Coronary artery (tissue), 2 donors: ENCODE measurements around the gene RNF121.

Experiments
- DNase-seq: peaks from one replicate; pipeline ENCODE4 v3.0.0-alpha.2; 2017; ENCODE audit warnings: low spot score
- H3K27ac ChIP-seq, 2 donors: fragments of 200-600 bp; sonication (generic); one replicate each; pipeline ENCODE4 v1.5.1; 2016 to 2019
- H3K4me3 ChIP-seq: fragments of 200-600 bp; sonication (generic); 2 replicates; pipeline ENCODE4 v1.5.1; 2016; ENCODE audit warnings: mild to moderate bottlenecking, moderate library complexity
- TF ChIP-seq, protein P1 (sequence below): fragments of 200-600 bp; sonication (generic); IDR thresholded peaks from one replicate; pipeline ENCODE4 v1.5.1; 2019; ENCODE audit warnings: antibody characterized with exemption

The RNF121 gene

GRCh38 chr11:71955898-71956456 lies 27.1 kb downstream of the RNF121 start:
- Histone ChIP-seq H3K4me3 (no peak overlapping the region), H3K27ac (no peak overlapping the region)
- TF ChIP-seq, protein P1, sequence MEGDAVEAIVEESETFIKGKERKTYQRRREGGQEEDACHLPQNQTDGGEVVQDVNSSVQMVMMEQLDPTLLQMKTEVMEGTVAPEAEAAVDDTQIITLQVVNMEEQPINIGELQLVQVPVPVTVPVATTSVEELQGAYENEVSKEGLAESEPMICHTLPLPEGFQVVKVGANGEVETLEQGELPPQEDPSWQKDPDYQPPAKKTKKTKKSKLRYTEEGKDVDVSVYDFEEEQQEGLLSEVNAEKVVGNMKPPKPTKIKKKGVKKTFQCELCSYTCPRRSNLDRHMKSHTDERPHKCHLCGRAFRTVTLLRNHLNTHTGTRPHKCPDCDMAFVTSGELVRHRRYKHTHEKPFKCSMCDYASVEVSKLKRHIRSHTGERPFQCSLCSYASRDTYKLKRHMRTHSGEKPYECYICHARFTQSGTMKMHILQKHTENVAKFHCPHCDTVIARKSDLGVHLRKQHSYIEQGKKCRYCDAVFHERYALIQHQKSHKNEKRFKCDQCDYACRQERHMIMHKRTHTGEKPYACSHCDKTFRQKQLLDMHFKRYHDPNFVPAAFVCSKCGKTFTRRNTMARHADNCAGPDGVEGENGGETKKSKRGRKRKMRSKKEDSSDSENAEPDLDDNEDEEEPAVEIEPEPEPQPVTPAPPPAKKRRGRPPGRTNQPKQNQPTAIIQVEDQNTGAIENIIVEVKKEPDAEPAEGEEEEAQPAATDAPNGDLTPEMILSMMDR: no peak
- no peak for DNase-seq

- TF ChIP-seq, protein P1: no peak
- no peak for DNase-seq
- Histone ChIP-seq H3K4me3 (no peak overlapping the region), H3K27ac (no peak overlapping the region)
Observed at GRCh38 chr11:71962428-71963038, 33.7 kb downstream of the RNF121 start.

DNA sequence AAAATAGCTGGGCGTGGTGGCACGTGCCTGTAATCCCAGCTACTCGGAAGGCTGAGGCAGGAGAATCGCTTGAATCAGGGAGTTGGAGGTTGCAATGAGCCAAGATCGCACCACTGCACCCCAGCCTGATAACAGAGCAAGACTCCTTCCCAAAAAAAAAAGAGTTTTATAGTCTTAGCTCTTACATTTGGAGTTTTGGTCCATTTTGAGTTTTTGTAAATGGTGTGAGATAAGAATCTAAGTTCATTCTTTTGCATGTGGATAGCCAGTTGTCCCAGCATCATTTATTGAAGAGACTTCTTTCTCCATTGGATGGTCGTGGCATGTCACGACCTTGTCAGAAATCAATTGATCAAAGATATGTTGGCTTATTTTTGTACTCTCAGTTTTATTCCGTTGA lies 34.6 kb downstream of the RNF121 start:
- no peak overlapping the region for H3K27ac ChIP-seq
- TF ChIP-seq, protein P1: no peak
- DNase-seq: no peak
- H3K4me3 ChIP-seq: no peak overlapping the region

GRCh38 chr11:71964641-71965040 lies 35.8 kb downstream of the RNF121 start:
- no peak overlapping the region for H3K27ac ChIP-seq
- no peak overlapping the region for H3K4me3 ChIP-seq
- TF ChIP-seq, protein P1: no peak
- no peak for DNase-seq

- H3K4me3 ChIP-seq: no peak overlapping the region
- H3K27ac ChIP-seq: no peak overlapping the region
- no peak for DNase-seq
- TF ChIP-seq, protein P1: no peak
Observed at GRCh38 chr11:71971680-71972079, 42.8 kb downstream of the RNF121 start.

GRCh38 chr11:71976551-71976950 lies 47.7 kb downstream of the RNF121 start:
- Histone ChIP-seq H3K27ac (no peak overlapping the region), H3K4me3 (no peak overlapping the region)
- TF ChIP-seq, protein P1: no peak
- no peak for DNase-seq

GRCh38 chr11:71977090-71977489 lies 48.2 kb downstream of the RNF121 start:
- TF ChIP-seq, protein P1: no peak

More at GRCh38 chr11:71977090-71977489, 48.2 kb downstream of the RNF121 start:
- DNase-seq: no peak
- Histone ChIP-seq H3K27ac (no peak overlapping the region), H3K4me3 (no peak overlapping the region)
